H1 (cell line): ENCODE results near the gene ARF6. TPM values are rescaled to one million over a fixed set of nuclear protein-coding genes. Genes with fewer than 3 reads are reported as not detected.
A peak's percentile ranks its signal among the peaks of the same experiment; 100 is the strongest.

Experiments
- CTCF ChIA-PET: fragments of 300-600 bp; sonication (Branson Sonifier 250); formaldehyde crosslinking; loops from one replicate; lab custom pipeline; 2021; ENCODE audit not compliant: partially characterized antibody; lab: Charles Lee
- POLR2A ChIA-PET: fragments of 300-600 bp; sonication (Branson Sonifier 250); formaldehyde crosslinking; loops from one replicate; lab custom pipeline; 2021; ENCODE audit warnings: inconsistent platforms; ENCODE audit not compliant: partially characterized antibody; lab: Charles Lee
- DNase-seq, 2 experiments: peaks; one replicate each; pipeline versions ENCODE4 v3.0.0 to v3.0.0-alpha.2; 2010 to 2022; ENCODE audit warnings: low spot score in 2 of 2, low read depth in 1 of 2, mixed read lengths in 1 of 2
- FAIRE-seq: peaks from 2 replicates; lab custom pipeline; 2011; peaks lifted over from hg19 to GRCh38; lab: Jason Lieb, UNC
- H2AFZ ChIP-seq: 2 replicates; pipeline ENCODE4 v1.8.1; 2012; ENCODE audit warnings: low read length, inconsistent platforms
- H2AK5ac ChIP-seq: 2 replicates; pipeline ENCODE4 v1.6.1; 2013; ENCODE audit warnings: low read depth, low read length
- H2BK120ac ChIP-seq: replicated peaks from 2 replicates; pipeline ENCODE3; 2013; ENCODE audit warnings: low read depth, low read length, inconsistent platforms
- H2BK12ac ChIP-seq: 2 replicates; pipeline ENCODE4 v1.6.1; 2013; ENCODE audit warnings: low read depth, low read length
- H2BK15ac ChIP-seq: 2 replicates; pipeline ENCODE4 v1.6.1; 2013; ENCODE audit warnings: low read length
- H2BK20ac ChIP-seq: 2 replicates; pipeline ENCODE4 v1.6.1; 2013; ENCODE audit warnings: low read length
- H2BK5ac ChIP-seq: 2 replicates; pipeline ENCODE4 v1.6.1; 2013; ENCODE audit warnings: low read depth, low read length
- H3K14ac ChIP-seq: 2 replicates; pipeline ENCODE4 v1.6.1; 2013; ENCODE audit warnings: inconsistent platforms; ENCODE audit not compliant: insufficient read length
- H3K18ac ChIP-seq: 2 replicates; pipeline ENCODE4 v1.6.1; 2013; ENCODE audit warnings: low read length; ENCODE audit errors: extremely low read depth
- H3K23ac ChIP-seq: 2 replicates; pipeline ENCODE4 v1.6.1; 2013; ENCODE audit warnings: inconsistent platforms; ENCODE audit not compliant: insufficient read length
- H3K23me2 ChIP-seq: 2 replicates; pipeline ENCODE4 v1.6.1; 2013; ENCODE audit warnings: low read depth, low read length
- H3K27ac ChIP-seq: 2 replicates; pipeline ENCODE4 v1.6.1; 2011; ENCODE audit warnings: low read depth, low read length, inconsistent platforms
- H3K27me3 ChIP-seq, 4 experiments: replicated peaks in 1 of 4; 1 replicate in 1 of 4; 2 replicates in 3 of 4; pipeline versions ENCODE4 v1.6.1 to v1.8.1; 2011 to 2013; ENCODE audit warnings: low read length in 3 of 4, mild to moderate bottlenecking in 3 of 4, inconsistent platforms in 2 of 4, mixed read lengths in 2 of 4, moderate library complexity in 1 of 4; ENCODE audit not compliant: control insufficient read depth in 3 of 4, insufficient read depth in 3 of 4; ENCODE audit errors: extremely low read depth in 1 of 4
- H3K36me3 ChIP-seq, 4 experiments: 2 replicates each; pipeline versions ENCODE4 v1.6.1 to v1.8.1; 2011 to 2013; ENCODE audit warnings: mild to moderate bottlenecking in 4 of 4, low read length in 3 of 4, moderate library complexity in 2 of 4, control low read depth in 1 of 4, inconsistent platforms in 1 of 4; ENCODE audit not compliant: insufficient read depth in 4 of 4, control insufficient read depth in 2 of 4
- H3K4ac ChIP-seq: replicated peaks from 2 replicates; pipeline ENCODE3; 2013; ENCODE audit warnings: low read length, low read depth, mixed read lengths, inconsistent platforms; ENCODE audit not compliant: insufficient read length
- H3K4me1 ChIP-seq, 4 experiments: replicated peaks in 1 of 4; 1 replicate in 1 of 4; 2 replicates in 3 of 4; pipeline versions ENCODE4 v1.6.1 to v1.8.1; 2011 to 2013; ENCODE audit warnings: low read length in 3 of 4, inconsistent platforms in 2 of 4, mixed read lengths in 1 of 4; ENCODE audit not compliant: insufficient read depth in 4 of 4, control insufficient read depth in 3 of 4
- H3K4me2 ChIP-seq, 2 experiments: 2 replicates each; pipeline versions ENCODE4 v1.6.1 to v1.8.1; 2011 to 2013; ENCODE audit warnings: low read depth in 2 of 2, low read length in 2 of 2, control low read depth in 1 of 2, inconsistent platforms in 1 of 2, mild to moderate bottlenecking in 1 of 2; ENCODE audit not compliant: insufficient read depth in 1 of 2
- H3K4me3 ChIP-seq, 4 experiments: fragments of 200-600, 300-600 bp in 1 of 4; sonication (generic), shearing (Covaris generic), sonication (Bioruptor Twin) in 1 of 4; 2 replicates each; pipeline versions ENCODE4 v1.5.1 to v1.8.1; 2011 to 2016; ENCODE audit warnings: low read length in 4 of 4, low read depth in 3 of 4, control low read depth in 2 of 4, inconsistent platforms in 2 of 4, mild to moderate bottlenecking in 2 of 4, mixed read lengths in 1 of 4, moderate library complexity in 1 of 4; ENCODE audit not compliant: insufficient read depth in 2 of 4; ENCODE audit errors: extremely low read depth in 1 of 4
- H3K56ac ChIP-seq: replicated peaks from 2 replicates; pipeline ENCODE3; 2013; ENCODE audit warnings: low read depth, mild to moderate bottlenecking, mixed read lengths, low read length, inconsistent platforms; ENCODE audit not compliant: insufficient read length
- H3K79me1 ChIP-seq: 2 replicates; pipeline ENCODE4 v1.6.1; 2013; ENCODE audit warnings: low read depth, low read length, control low read depth
- H3K79me2 ChIP-seq, 2 experiments: 2 replicates each; pipeline versions ENCODE4 v1.6.1 to v1.8.1; 2012 to 2013; ENCODE audit warnings: low read length in 2 of 2, mild to moderate bottlenecking in 2 of 2, inconsistent platforms in 1 of 2; ENCODE audit not compliant: insufficient read depth in 2 of 2, control insufficient read depth in 1 of 2
- H3K9ac ChIP-seq, 4 experiments: replicated peaks in 1 of 4; 1 replicate in 1 of 4; 2 replicates in 3 of 4; pipeline versions ENCODE4 v1.6.1 to v1.8.1; 2011 to 2013; ENCODE audit warnings: low read depth in 3 of 4, low read length in 3 of 4, control low read depth in 2 of 4, mild to moderate bottlenecking in 2 of 4, moderate library complexity in 2 of 4, inconsistent platforms in 1 of 4; ENCODE audit errors: extremely low read depth in 1 of 4
- H3K9me3 ChIP-seq, 2 experiments: 2 replicates each; pipeline versions ENCODE4 v1.6.1 to v1.8.1; 2012 to 2013; ENCODE audit warnings: mild to moderate bottlenecking in 2 of 2, moderate library complexity in 2 of 2, control low read depth in 1 of 2, inconsistent platforms in 1 of 2, low read depth in 1 of 2, low read length in 1 of 2, mixed read lengths in 1 of 2; ENCODE audit not compliant: insufficient read depth in 2 of 2
- H4K20me1 ChIP-seq, 2 experiments: replicated peaks in 1 of 2; 2 replicates each; pipeline versions ENCODE3 to v1.8.1; 2011 to 2013; ENCODE audit warnings: inconsistent platforms in 2 of 2, low read length in 2 of 2, mild to moderate bottlenecking in 1 of 2; ENCODE audit not compliant: insufficient read depth in 2 of 2, control insufficient read depth in 1 of 2
- H4K5ac ChIP-seq: 2 replicates; pipeline ENCODE4 v1.6.1; 2013; ENCODE audit warnings: low read length, low read depth, mixed read lengths, inconsistent platforms; ENCODE audit not compliant: insufficient read length
- H4K8ac ChIP-seq: 2 replicates; pipeline ENCODE4 v1.8.0; 2013; ENCODE audit warnings: mild to moderate bottlenecking, moderate library complexity, low read length, inconsistent platforms; ENCODE audit not compliant: insufficient read depth; ENCODE audit errors: extremely low read depth
- H4K91ac ChIP-seq: replicated peaks from 2 replicates; pipeline ENCODE3; 2013; ENCODE audit warnings: low read length, mixed read lengths, inconsistent platforms; ENCODE audit not compliant: insufficient read length
- ATF2 ChIP-seq: IDR thresholded peaks from 2 replicates; pipeline ENCODE4 v1.6.1; 2012; ENCODE audit warnings: low read length, inconsistent platforms
- EZH2 ChIP-seq: fragments of 200-600 bp; sonication (generic); IDR thresholded peaks from 2 replicates; pipeline ENCODE4 v1.7.1; 2012; ENCODE audit warnings: low read depth, mild to moderate bottlenecking, moderate library complexity, low read length, inconsistent platforms; ENCODE audit not compliant: severe bottlenecking
- FOSL1 ChIP-seq: IDR thresholded peaks from 2 replicates; pipeline ENCODE4 v1.6.1; 2011; ENCODE audit warnings: mild to moderate bottlenecking, low read depth, low read length, moderate library complexity; ENCODE audit not compliant: insufficient read depth
- GTF2F1 ChIP-seq: IDR thresholded peaks from 2 replicates; pipeline ENCODE4 v1.6.1; 2012; ENCODE audit warnings: low read depth, low read length, improper control_type of control experiment, borderline replicate concordance
- SAP30 ChIP-seq: fragments of 300-600 bp; sonication (generic); IDR thresholded peaks from 2 replicates; pipeline ENCODE4 v1.7.1; 2012; ENCODE audit warnings: low read length, moderate library complexity, mild to moderate bottlenecking, inconsistent platforms; ENCODE audit not compliant: insufficient read depth, insufficient replicate concordance
- SP2 ChIP-seq: IDR thresholded peaks from 2 replicates; pipeline ENCODE4 v1.6.1; 2012; ENCODE audit warnings: mild to moderate bottlenecking, low read length, inconsistent platforms
- TCF12 ChIP-seq: IDR thresholded peaks from 2 replicates; pipeline ENCODE4 v1.6.1; 2011; ENCODE audit warnings: low read depth, mild to moderate bottlenecking, low read length
- WGBS, 2 experiments: shearing (Covaris generic) in 1 of 2; methylation state at CpG; one replicate each; pipeline versions ENCODE4 v1.1.6 to v1.1.7; 2013 to 2015; ENCODE audit warnings: low lambda C conversion rate in 2 of 2, mixed read lengths in 2 of 2, inconsistent platforms in 1 of 2, low coverage in 1 of 2, missing lambda C conversion rate in 1 of 2; ENCODE audit not compliant: insufficient replicate concordance in 2 of 2, insufficient coverage in 1 of 2, insufficient read length in 1 of 2; ENCODE audit errors: extremely low coverage in 1 of 2, missing lambda C conversion rate in 1 of 2; 5-methylcytosine and 5-hydroxymethylcytosine counted together
- polyA plus RNA-seq, 7 experiments: library from polyadenylated mRNA; depleted of rRNA in 3 of 7; stranded (reverse) in 5 of 7; unstranded in 2 of 7; fragments of >200 nt in 5 of 7; fragments of 200-250 nt in 2 of 7; gene quantifications; 1 replicate in 5 of 7; 2 replicates in 1 of 7; 4 replicates in 1 of 7; pipeline versions ENCODE4 v1.2.1 to v1.2.3, GENCODE V29; 2011 to 2013; ENCODE audit warnings: missing spikeins in 2 of 7, mixed read lengths in 2 of 7
- total RNA-seq: library from RNA; stranded (reverse); fragmentation: NEBNext Ultra II Directional; extraction: Animal tissue kit (Norgen Biotek cat#: 25700); gene quantifications from 2 replicates; pipeline ENCODE4 v1.2.1, GENCODE V29; 2021

ARF6 gene
- total and polyA plus RNA-seq, 2 of the 8 experiments (the other 6 are each of a cell fraction or from before 2014, with no cell fraction given): 17.2 to 56.7 TPM

- H3K36me3 ChIP-seq: peaks cover 0 to 16% (median 7%) of the 10 kb centered on the region in 4 experiments; a peak in 4 of 8 replicates
- peaks cover 4 to 26% of the 10 kb centered on the region in 2 experiments; a peak in 2 of 4 replicates for H3K79me2 ChIP-seq
- H4K91ac ChIP-seq: no peak overlapping the region
- H2AFZ ChIP-seq: peak overlapping the region; percentile 74; the same call in 1 of the 2 replicates
- no peaks in the 10 kb centered on the region for H4K20me1 ChIP-seq
- no peak overlapping the region for H2BK12ac ChIP-seq
- H3K18ac ChIP-seq: no peak overlapping the region
- H2BK20ac ChIP-seq: no peak overlapping the region
- no peaks in the 10 kb centered on the region for H3K9me3 ChIP-seq
- H3K14ac ChIP-seq: no peak overlapping the region
- 38% methylated on average over 7 of the region's 7 CpGs; no CpG with 5 or more reads in 1 of the 2 experiments for WGBS, 2 experiments
- no peaks in the 10 kb centered on the region for H3K79me1 ChIP-seq
- ChIA-PET CTCF (interaction anchor here (0.7 to 5.9 kb wide), 16 partner anchors 10 to 541 kb away, joined by 3 to 79 read pairs (median 5); partner anchors contain the start of genes DNAAF2 and KLHDC2), POLR2A (interaction anchor here (1.0 to 2.1 kb wide), 17 partner anchors 11 to 380 kb away, joined by 3 to 39 read pairs (median 5); partner anchors contain the start of genes ARF6, KLHDC2, LRR1 and RPL36AL)
- no peak overlapping the region for H4K8ac ChIP-seq
- peaks cover 2% of the 10 kb centered on the region; the same call in 1 of the 2 replicates for H3K23me2 ChIP-seq
- H2BK120ac ChIP-seq: no peak overlapping the region
- no peak overlapping the region for H3K23ac ChIP-seq
- no peak overlapping the region for H3K27ac ChIP-seq
- TF ChIP-seq FOSL1 (no peak), GTF2F1 (no peak), EZH2 (no peak), ATF2 (no peak), TCF12 (no peak), SAP30 (no peak), SP2 (no peak)
- H3K4me1 ChIP-seq: no peaks in the 10 kb centered on the region
- no peak overlapping the region for H3K4ac ChIP-seq
- H3K9ac ChIP-seq: peak overlapping the region; percentile 92 to 95 (median 93); a peak in 5 of 7 replicates
- H4K5ac ChIP-seq: no peak overlapping the region
- peak overlapping the region; percentile 74 to 81 for H3K4me2 ChIP-seq
- H3K56ac ChIP-seq: no peak overlapping the region
- H2BK15ac ChIP-seq: no peak overlapping the region
- FAIRE-seq (no peak), DNase-seq (no peak)
- no peaks in the 10 kb centered on the region for H3K27me3 ChIP-seq
- H3K4me3 ChIP-seq: peak overlapping the region; percentile 85 to 96 (median 95)
- H2BK5ac ChIP-seq: no peak overlapping the region
- H2AK5ac ChIP-seq: no peak overlapping the region
Measured at GRCh38 chr14:49851813-49852212, 41.1 kb upstream of the ARF6 start.
